GM23338 (cell line): Measurements from ENCODE around the gene TMEM145. TPM values are rescaled to one million over a fixed set of nuclear protein-coding genes. Genes with fewer than 3 reads are reported as not detected.
"Not testable (repeated sequence)": the region's sequence is repeated elsewhere in the genome, so short reads cannot be mapped to it uniquely, and the experiment has no call there.

ENCODE experiments used
- ATAC-seq: fragments of 200-7000 bp; cut with Tn5 transposase; 3 replicates; pipeline ENCODE4 v1.9.1; 2020
- DNase-seq: peaks from one replicate; pipeline ENCODE4 v3.0.0-alpha.2; 2015; ENCODE audit warnings: low spot score
- H2AFZ ChIP-seq: fragments of 200-600 bp; sonication (generic); 2 replicates; pipeline ENCODE4 v1.8.0; 2016; ENCODE audit warnings: antibody characterized with exemption, mild to moderate bottlenecking, moderate library complexity
- H3F3A ChIP-seq: fragments of 200-600 bp; sonication (generic); replicated peaks from 2 replicates; pipeline ENCODE4 v1.8.0; 2017; ENCODE audit warnings: antibody characterized with exemption, mixed run types, low read depth
- H3K27ac ChIP-seq: fragments of 200-600 bp; sonication (generic); 2 replicates; pipeline ENCODE4 v1.6.1; 2016; ENCODE audit warnings: low read depth
- H3K27me3 ChIP-seq: fragments of 200-600 bp; sonication (generic); 2 replicates; pipeline ENCODE4 v1.8.0; 2016; ENCODE audit warnings: mild to moderate bottlenecking, mixed run types, moderate library complexity; ENCODE audit not compliant: insufficient read depth
- H3K36me3 ChIP-seq: fragments of 200-600 bp; sonication (generic); 2 replicates; pipeline ENCODE4 v1.8.0; 2016; ENCODE audit warnings: mild to moderate bottlenecking; ENCODE audit not compliant: insufficient read depth
- H3K4me1 ChIP-seq: fragments of 200-600 bp; sonication (generic); 2 replicates; pipeline ENCODE4 v1.8.0; 2016; ENCODE audit warnings: mild to moderate bottlenecking, moderate library complexity; ENCODE audit not compliant: insufficient read depth
- H3K4me2 ChIP-seq: fragments of 200-600 bp; sonication (generic); 2 replicates; pipeline ENCODE4 v1.7.1; 2017; ENCODE audit warnings: mixed run types
- H3K4me3 ChIP-seq: fragments of 200-600 bp; sonication (generic); 2 replicates; pipeline ENCODE4 v1.6.1; 2016; ENCODE audit warnings: mixed run types
- H3K79me2 ChIP-seq: fragments of 200-600 bp; sonication (generic); replicated peaks from 2 replicates; pipeline ENCODE4 v1.8.0; 2017; ENCODE audit warnings: mild to moderate bottlenecking; ENCODE audit not compliant: insufficient read depth
- H3K9me2 ChIP-seq: fragments of 200-600 bp; sonication (generic); 2 replicates; pipeline ENCODE4 v1.8.0; 2017; ENCODE audit not compliant: insufficient read depth
- H4K20me1 ChIP-seq: fragments of 200-600 bp; sonication (generic); replicated peaks from 2 replicates; pipeline ENCODE4 v1.8.0; 2017; ENCODE audit warnings: mild to moderate bottlenecking; ENCODE audit not compliant: insufficient read depth
- H3K27ac Mint-ChIP-seq: 2 replicates; pipeline ENCODE4 v1.8.0; 2020; ENCODE audit warnings: inconsistent platforms, mild to moderate bottlenecking, moderate library complexity, mixed read lengths
- H3K27me3 Mint-ChIP-seq: 3 replicates; pipeline ENCODE4 v1.8.0; 2022; ENCODE audit warnings: low read depth, mild to moderate bottlenecking, moderate library complexity, mixed read lengths, inconsistent platforms; ENCODE audit not compliant: insufficient read depth, poor library complexity
- H3K36me3 Mint-ChIP-seq: 3 replicates; pipeline ENCODE4 v1.8.0; 2021; ENCODE audit warnings: low read depth, mild to moderate bottlenecking, inconsistent platforms, moderate library complexity, mixed read lengths
- H3K4me1 Mint-ChIP-seq: 3 replicates; pipeline ENCODE4 v1.8.0; 2020; ENCODE audit warnings: mild to moderate bottlenecking, inconsistent platforms, mixed read lengths
- H3K4me3 Mint-ChIP-seq: 3 replicates; pipeline ENCODE4 v1.8.0; 2021; ENCODE audit warnings: moderate library complexity, mild to moderate bottlenecking, inconsistent platforms, mixed read lengths
- H3K9me3 Mint-ChIP-seq: 3 replicates; pipeline ENCODE4 v1.8.0; 2020; ENCODE audit warnings: moderate library complexity, mild to moderate bottlenecking, inconsistent platforms, mixed read lengths
- CREB1 ChIP-seq: fragments of 250-450 bp; sonication (Bioruptor Pico); IDR thresholded peaks from 2 replicates; pipeline ENCODE4 v1.5.0; 2020; ENCODE audit warnings: low read depth, mild to moderate bottlenecking, moderate library complexity
- EZH2 ChIP-seq: fragments of 200-600 bp; sonication (generic); IDR thresholded peaks from one replicate; pipeline ENCODE4 v1.8.0; 2017; ENCODE audit warnings: antibody characterized with exemption, mild to moderate bottlenecking, low read depth; ENCODE audit not compliant: unreplicated experiment
- EZH2phosphoT487 ChIP-seq: fragments of 200-600 bp; sonication (generic); IDR thresholded peaks from one replicate; pipeline ENCODE4 v1.8.1; 2018; ENCODE audit warnings: antibody characterized with exemption; ENCODE audit not compliant: unreplicated experiment
- STAT1 ChIP-seq: IDR thresholded peaks from one replicate; pipeline ENCODE4 v1.6.1; 2016; ENCODE audit warnings: antibody characterized with exemption; ENCODE audit not compliant: unreplicated experiment
- ZNF114 ChIP-seq: fragments of 250-450 bp; sonication (Bioruptor Pico); IDR thresholded peaks from 2 replicates; pipeline ENCODE4 v1.5.0; 2020; ENCODE audit warnings: mild to moderate bottlenecking, moderate library complexity
- polyA plus RNA-seq: library from polyadenylated mRNA; unstranded; fragments of >200 nt; fragmentation: Nextera tagmentation; extraction: Ambion mirVana; gene quantifications from 2 replicates; pipeline ENCODE4 v1.2.1, GENCODE V29; 2016
- total RNA-seq: library from RNA; depleted of rRNA; stranded (reverse); fragments of >200 nt; shearing (Covaris generic); gene quantifications from 2 replicates; pipeline ENCODE4 v1.2.3, GENCODE V29; 2014
- TF ChIP-seq, protein P1 (sequence below), 2 experiments: fragments of 200-600 bp in 1 of 2; sonication (generic) in 1 of 2; conservative IDR thresholded peaks; 2 replicates each; pipeline versions ENCODE4 v1.5.1 to v1.6.1; 2016 to 2017; ENCODE audit warnings: antibody characterized with exemption in 2 of 2, low read depth in 2 of 2, mild to moderate bottlenecking in 2 of 2, moderate library complexity in 1 of 2
- TF ChIP-seq, protein P2 (sequence below): IDR thresholded peaks from 2 replicates; pipeline ENCODE4 v1.6.1; 2016; ENCODE audit warnings: antibody characterized with exemption
- TF ChIP-seq, protein P3 (sequence below): fragments of 250-450 bp; sonication (Bioruptor Pico); IDR thresholded peaks from 2 replicates; pipeline ENCODE4 v1.5.0; 2020; ENCODE audit warnings: mild to moderate bottlenecking, moderate library complexity

The TMEM145 gene
- total and polyA plus RNA-seq, 2 experiments from 2014 or later, result 1.9 to 5.4 TPM

DNA sequence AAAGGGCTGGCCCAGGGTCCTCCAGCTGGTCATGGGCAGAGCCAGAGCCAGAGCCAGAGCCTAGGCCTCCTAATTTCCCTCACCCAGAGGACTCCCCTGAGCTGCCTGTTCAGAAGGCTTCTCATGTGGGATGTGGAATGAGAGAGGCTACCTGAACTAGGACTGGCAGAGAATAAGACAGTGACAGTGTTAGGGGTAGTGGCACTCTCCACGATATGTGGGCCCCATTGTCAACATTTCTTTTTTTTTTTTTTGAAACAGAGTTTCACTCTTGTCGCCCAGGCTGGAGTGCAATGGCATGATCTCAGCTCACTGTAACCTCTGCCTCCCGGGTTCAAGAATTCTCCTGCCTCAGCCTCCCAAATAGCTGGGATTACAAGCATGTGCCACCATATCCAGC is 18.2 kb downstream of the TMEM145 start:
- H3K27me3 Mint-ChIP-seq, H3K27ac Mint-ChIP-seq, H2AFZ ChIP-seq, DNase-seq, H3K27me3 ChIP-seq, H3K4me2 ChIP-seq, H3K4me3 Mint-ChIP-seq, H3K27ac ChIP-seq, H4K20me1 ChIP-seq, H3K4me3 ChIP-seq, H3K9me3 Mint-ChIP-seq, H3K9me2 ChIP-seq, H3K36me3 ChIP-seq, H3F3A ChIP-seq, H3K4me1 ChIP-seq, H3K36me3 Mint-ChIP-seq, ATAC-seq: not testable (repeated sequence)
- peaks cover 26% of the 10 kb centered on the region for H3K79me2 ChIP-seq
- peaks cover 27% of the 10 kb centered on the region; the same call in 2 of the 3 replicates for H3K4me1 Mint-ChIP-seq

DNA sequence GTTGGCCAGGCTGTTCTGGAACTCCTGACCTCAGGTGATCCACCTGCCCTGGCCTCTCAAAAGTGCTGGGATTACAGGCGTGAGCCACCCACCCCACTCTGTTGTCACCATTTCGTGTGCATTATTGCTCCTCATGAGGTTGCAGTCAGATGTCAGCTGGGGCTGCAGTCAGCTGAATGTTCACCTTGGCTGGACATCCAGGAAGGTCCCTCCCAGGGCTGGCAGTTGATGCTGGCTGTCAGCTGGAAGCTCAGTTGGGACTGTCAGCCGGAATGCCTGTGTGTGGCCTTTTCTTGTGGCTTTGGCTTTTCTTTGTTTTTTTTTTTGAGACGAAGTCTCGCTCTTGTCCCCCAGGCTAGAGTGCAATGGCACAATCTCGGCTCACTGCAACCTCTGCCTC is 18.9 kb downstream of the TMEM145 start:
- Histone ChIP-seq H3K27ac (no peak overlapping the region), H4K20me1 (peaks cover 6% of the 10 kb centered on the region), H2AFZ (no peak overlapping the region), H3K9me2 (no peaks in the 10 kb centered on the region), H3K4me1 (no peaks in the 10 kb centered on the region; the same call in 1 of the 2 replicates), H3K79me2 (peaks cover 19% of the 10 kb centered on the region), H3K36me3 (no peaks in the 10 kb centered on the region), H3F3A (no peaks in the 10 kb centered on the region), H3K4me3 (no peak overlapping the region), H3K4me2 (no peak overlapping the region), H3K27me3 (no peaks in the 10 kb centered on the region)
- Mint-ChIP-seq H3K9me3 (no peaks in the 10 kb centered on the region), H3K4me1 (peaks cover 20% of the 10 kb centered on the region; the same call in 2 of the 3 replicates), H3K27ac (no peak overlapping the region), H3K36me3 (no peaks in the 10 kb centered on the region), H3K27me3 (peaks cover 5% of the 10 kb centered on the region), H3K4me3 (no peak overlapping the region)
- no peak for TF ChIP-seq STAT1
- ATAC-seq (no peak), DNase-seq (no peak)

DNA sequence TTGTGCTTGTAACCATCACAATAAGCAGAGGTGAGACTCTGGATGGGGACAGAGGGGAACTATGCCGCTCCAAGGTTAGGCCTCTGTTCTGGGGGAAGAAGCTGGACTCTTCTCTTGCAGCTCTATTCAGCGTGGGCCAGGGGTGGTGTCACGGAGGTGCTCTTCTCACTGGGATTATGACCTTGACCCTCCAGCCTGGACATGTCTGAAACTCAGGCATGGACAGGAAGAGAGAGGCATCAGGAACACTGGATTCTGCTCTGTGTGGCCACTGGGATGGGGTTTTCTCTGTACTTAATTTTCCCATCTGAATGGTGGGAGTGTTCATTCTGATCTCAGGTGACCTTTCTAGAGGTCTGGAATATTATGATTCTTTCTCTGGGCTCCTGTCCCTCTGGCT is 19.9 kb downstream of the TMEM145 start:
- Histone ChIP-seq H4K20me1 (peaks cover 6% of the 10 kb centered on the region), H3F3A (no peaks in the 10 kb centered on the region), H3K4me1 (no peaks in the 10 kb centered on the region; the same call in 1 of the 2 replicates), H3K27me3 (no peaks in the 10 kb centered on the region), H3K4me3 (no peak overlapping the region), H3K79me2 (0 out of 2 replicates have a peak, but pooled peaks cover 12% of the 10 kb centered on the region), H3K27ac (no peak overlapping the region), H3K4me2 (no peak overlapping the region), H2AFZ (no peak overlapping the region), H3K36me3 (no peaks in the 10 kb centered on the region), H3K9me2 (no peaks in the 10 kb centered on the region)
- no peak for ATAC-seq
- no peak overlapping the region for H3K27ac Mint-ChIP-seq
- H3K9me3 Mint-ChIP-seq, result no peaks in the 10 kb centered on the region
- H3K4me1 Mint-ChIP-seq, result peaks cover 17% of the 10 kb centered on the region; the same call in 2 of the 3 replicates
- H3K36me3 Mint-ChIP-seq, result no peaks in the 10 kb centered on the region
- no peak overlapping the region for H3K4me3 Mint-ChIP-seq
- peaks cover 5% of the 10 kb centered on the region for H3K27me3 Mint-ChIP-seq
- no peak for DNase-seq
- TF ChIP-seq ZNF114 (CRISPR knock-in tag), result no peak
- TF ChIP-seq EZH2, result no peak
- TF ChIP-seq, protein P1, sequence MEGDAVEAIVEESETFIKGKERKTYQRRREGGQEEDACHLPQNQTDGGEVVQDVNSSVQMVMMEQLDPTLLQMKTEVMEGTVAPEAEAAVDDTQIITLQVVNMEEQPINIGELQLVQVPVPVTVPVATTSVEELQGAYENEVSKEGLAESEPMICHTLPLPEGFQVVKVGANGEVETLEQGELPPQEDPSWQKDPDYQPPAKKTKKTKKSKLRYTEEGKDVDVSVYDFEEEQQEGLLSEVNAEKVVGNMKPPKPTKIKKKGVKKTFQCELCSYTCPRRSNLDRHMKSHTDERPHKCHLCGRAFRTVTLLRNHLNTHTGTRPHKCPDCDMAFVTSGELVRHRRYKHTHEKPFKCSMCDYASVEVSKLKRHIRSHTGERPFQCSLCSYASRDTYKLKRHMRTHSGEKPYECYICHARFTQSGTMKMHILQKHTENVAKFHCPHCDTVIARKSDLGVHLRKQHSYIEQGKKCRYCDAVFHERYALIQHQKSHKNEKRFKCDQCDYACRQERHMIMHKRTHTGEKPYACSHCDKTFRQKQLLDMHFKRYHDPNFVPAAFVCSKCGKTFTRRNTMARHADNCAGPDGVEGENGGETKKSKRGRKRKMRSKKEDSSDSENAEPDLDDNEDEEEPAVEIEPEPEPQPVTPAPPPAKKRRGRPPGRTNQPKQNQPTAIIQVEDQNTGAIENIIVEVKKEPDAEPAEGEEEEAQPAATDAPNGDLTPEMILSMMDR (conservative IDR thresholded peaks at IDR 0.05; ENCODE audit: low read depth in 2 of 2), result no peak
- TF ChIP-seq, protein P2, sequence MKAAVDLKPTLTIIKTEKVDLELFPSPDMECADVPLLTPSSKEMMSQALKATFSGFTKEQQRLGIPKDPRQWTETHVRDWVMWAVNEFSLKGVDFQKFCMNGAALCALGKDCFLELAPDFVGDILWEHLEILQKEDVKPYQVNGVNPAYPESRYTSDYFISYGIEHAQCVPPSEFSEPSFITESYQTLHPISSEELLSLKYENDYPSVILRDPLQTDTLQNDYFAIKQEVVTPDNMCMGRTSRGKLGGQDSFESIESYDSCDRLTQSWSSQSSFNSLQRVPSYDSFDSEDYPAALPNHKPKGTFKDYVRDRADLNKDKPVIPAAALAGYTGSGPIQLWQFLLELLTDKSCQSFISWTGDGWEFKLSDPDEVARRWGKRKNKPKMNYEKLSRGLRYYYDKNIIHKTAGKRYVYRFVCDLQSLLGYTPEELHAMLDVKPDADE, result no peak
- TF ChIP-seq, protein P3, sequence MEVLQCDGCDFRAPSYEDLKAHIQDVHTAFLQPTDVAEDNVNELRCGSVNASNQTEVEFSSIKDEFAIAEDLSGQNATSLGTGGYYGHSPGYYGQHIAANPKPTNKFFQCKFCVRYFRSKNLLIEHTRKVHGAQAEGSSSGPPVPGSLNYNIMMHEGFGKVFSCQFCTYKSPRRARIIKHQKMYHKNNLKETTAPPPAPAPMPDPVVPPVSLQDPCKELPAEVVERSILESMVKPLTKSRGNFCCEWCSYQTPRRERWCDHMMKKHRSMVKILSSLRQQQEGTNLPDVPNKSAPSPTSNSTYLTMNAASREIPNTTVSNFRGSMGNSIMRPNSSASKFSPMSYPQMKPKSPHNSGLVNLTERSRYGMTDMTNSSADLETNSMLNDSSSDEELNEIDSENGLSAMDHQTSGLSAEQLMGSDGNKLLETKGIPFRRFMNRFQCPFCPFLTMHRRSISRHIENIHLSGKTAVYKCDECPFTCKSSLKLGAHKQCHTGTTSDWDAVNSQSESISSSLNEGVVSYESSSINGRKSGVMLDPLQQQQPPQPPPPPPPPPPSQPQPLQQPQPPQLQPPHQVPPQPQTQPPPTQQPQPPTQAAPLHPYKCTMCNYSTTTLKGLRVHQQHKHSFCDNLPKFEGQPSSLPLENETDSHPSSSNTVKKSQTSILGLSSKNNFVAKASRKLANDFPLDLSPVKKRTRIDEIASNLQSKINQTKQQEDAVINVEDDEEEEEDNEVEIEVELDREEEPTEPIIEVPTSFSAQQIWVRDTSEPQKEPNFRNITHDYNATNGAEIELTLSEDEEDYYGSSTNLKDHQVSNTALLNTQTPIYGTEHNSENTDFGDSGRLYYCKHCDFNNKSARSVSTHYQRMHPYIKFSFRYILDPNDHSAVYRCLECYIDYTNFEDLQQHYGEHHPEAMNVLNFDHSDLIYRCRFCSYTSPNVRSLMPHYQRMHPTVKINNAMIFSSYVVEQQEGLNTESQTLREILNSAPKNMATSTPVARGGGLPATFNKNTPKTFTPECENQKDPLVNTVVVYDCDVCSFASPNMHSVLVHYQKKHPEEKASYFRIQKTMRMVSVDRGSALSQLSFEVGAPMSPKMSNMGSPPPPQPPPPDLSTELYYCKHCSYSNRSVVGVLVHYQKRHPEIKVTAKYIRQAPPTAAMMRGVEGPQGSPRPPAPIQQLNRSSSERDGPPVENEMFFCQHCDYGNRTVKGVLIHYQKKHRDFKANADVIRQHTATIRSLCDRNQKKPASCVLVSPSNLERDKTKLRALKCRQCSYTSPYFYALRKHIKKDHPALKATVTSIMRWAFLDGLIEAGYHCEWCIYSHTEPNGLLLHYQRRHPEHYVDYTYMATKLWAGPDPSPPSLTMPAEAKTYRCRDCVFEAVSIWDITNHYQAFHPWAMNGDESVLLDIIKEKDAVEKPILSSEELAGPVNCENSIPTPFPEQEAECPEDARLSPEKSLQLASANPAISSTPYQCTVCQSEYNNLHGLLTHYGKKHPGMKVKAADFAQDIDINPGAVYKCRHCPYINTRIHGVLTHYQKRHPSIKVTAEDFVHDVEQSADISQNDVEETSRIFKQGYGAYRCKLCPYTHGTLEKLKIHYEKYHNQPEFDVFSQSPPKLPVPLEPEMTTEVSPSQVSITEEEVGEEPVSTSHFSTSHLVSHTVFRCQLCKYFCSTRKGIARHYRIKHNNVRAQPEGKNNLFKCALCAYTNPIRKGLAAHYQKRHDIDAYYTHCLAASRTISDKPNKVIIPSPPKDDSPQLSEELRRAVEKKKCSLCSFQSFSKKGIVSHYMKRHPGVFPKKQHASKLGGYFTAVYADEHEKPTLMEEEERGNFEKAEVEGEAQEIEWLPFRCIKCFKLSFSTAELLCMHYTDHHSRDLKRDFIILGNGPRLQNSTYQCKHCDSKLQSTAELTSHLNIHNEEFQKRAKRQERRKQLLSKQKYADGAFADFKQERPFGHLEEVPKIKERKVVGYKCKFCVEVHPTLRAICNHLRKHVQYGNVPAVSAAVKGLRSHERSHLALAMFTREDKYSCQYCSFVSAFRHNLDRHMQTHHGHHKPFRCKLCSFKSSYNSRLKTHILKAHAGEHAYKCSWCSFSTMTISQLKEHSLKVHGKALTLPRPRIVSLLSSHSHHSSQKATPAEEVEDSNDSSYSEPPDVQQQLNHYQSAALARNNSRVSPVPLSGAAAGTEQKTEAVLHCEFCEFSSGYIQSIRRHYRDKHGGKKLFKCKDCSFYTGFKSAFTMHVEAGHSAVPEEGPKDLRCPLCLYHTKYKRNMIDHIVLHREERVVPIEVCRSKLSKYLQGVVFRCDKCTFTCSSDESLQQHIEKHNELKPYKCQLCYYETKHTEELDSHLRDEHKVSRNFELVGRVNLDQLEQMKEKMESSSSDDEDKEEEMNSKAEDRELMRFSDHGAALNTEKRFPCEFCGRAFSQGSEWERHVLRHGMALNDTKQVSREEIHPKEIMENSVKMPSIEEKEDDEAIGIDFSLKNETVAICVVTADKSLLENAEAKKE (CRISPR knock-in tag), result no peak
- no peak for TF ChIP-seq CREB1 (CRISPR knock-in tag)
- no peak for TF ChIP-seq EZH2phosphoT487
